Measurements from ENCODE around the gene NOL6.
A peak's percentile ranks its signal among the peaks of the same experiment; 100 is the strongest.

DNA sequence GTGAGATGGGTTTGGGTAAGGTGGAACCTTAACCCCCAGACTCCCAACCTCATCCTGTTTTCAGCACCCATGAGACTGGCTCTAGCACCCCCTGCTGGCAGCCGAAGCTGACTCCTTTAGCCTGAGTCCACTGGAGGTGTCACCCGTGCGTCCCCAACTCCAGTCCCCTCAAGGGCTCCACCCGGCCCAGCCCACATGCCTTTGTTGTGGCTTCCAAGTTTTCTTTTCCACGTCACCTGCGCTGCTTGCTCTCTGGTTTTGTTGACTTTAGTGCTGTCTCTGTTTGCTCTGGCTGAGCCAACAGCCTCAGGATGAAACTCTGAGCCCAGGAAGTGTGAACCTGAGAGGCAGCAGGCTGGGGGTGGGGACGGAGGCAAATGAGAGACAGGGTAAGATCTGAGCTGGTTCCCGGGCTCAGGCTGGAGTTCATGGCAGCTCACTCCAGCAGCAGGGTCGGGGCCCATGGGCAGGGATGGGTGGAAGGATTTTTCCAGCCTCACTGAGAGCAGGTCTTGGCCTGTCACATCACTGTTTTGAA, 58.2 kb downstream of the NOL6 start:
- TF ChIP-seq BHLHE40 (IDR thresholded peaks at IDR 0.05; ENCODE audit: borderline replicate concordance in 1 of 2, low read depth in 2 of 2, low read length in 1 of 2) (peak; percentile 41 to 75; a peak in 2 of 4 replicates), ETV6 (conservative IDR thresholded peaks at IDR 0.05 in 1 of 2, IDR thresholded peaks at IDR 0.05 in 1 of 2; ENCODE audit: borderline replicate concordance in 1 of 2, low read depth in 1 of 2) (no peak), NR2C2 (IDR thresholded peaks at IDR 0.05; ENCODE audit: borderline replicate concordance, control insufficient read depth, insufficient read length, low read depth) (no peak), EP300 (IDR thresholded peaks at IDR 0.05; ENCODE audit: borderline replicate concordance in 1 of 2, control insufficient read depth in 1 of 2, low read depth in 2 of 2, low read length in 2 of 2) (no peak), CEBPB (IDR thresholded peaks at IDR 0.05; ENCODE audit: borderline replicate concordance in 1 of 2, low read depth in 2 of 2, low read length in 2 of 2) (no peak), HCFC1 (IDR thresholded peaks at IDR 0.05; ENCODE audit: low read length) (no peak), FOXM1 (IDR thresholded peaks at IDR 0.05; ENCODE audit: low read depth, low read length) (no peak), EED (IDR thresholded peaks at IDR 0.05; ENCODE audit: low read depth) (no peak), RAD21 (IDR thresholded peaks at IDR 0.05; ENCODE audit: insufficient read depth, low read depth, low read length) (peak; percentile 45), POU2F2 (IDR thresholded peaks at IDR 0.05; ENCODE audit: borderline replicate concordance, low read depth, low read length) (no peak), YY1 (IDR thresholded peaks at IDR 0.05; ENCODE audit: low read depth, low read length) (no peak)
- TF ChIP-seq, protein P1, sequence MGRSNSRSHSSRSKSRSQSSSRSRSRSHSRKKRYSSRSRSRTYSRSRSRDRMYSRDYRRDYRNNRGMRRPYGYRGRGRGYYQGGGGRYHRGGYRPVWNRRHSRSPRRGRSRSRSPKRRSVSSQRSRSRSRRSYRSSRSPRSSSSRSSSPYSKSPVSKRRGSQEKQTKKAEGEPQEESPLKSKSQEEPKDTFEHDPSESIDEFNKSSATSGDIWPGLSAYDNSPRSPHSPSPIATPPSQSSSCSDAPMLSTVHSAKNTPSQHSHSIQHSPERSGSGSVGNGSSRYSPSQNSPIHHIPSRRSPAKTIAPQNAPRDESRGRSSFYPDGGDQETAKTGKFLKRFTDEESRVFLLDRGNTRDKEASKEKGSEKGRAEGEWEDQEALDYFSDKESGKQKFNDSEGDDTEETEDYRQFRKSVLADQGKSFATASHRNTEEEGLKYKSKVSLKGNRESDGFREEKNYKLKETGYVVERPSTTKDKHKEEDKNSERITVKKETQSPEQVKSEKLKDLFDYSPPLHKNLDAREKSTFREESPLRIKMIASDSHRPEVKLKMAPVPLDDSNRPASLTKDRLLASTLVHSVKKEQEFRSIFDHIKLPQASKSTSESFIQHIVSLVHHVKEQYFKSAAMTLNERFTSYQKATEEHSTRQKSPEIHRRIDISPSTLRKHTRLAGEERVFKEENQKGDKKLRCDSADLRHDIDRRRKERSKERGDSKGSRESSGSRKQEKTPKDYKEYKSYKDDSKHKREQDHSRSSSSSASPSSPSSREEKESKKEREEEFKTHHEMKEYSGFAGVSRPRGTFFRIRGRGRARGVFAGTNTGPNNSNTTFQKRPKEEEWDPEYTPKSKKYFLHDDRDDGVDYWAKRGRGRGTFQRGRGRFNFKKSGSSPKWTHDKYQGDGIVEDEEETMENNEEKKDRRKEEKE (IDR thresholded peaks at IDR 0.05): no peak
- TF ChIP-seq, protein P2, sequence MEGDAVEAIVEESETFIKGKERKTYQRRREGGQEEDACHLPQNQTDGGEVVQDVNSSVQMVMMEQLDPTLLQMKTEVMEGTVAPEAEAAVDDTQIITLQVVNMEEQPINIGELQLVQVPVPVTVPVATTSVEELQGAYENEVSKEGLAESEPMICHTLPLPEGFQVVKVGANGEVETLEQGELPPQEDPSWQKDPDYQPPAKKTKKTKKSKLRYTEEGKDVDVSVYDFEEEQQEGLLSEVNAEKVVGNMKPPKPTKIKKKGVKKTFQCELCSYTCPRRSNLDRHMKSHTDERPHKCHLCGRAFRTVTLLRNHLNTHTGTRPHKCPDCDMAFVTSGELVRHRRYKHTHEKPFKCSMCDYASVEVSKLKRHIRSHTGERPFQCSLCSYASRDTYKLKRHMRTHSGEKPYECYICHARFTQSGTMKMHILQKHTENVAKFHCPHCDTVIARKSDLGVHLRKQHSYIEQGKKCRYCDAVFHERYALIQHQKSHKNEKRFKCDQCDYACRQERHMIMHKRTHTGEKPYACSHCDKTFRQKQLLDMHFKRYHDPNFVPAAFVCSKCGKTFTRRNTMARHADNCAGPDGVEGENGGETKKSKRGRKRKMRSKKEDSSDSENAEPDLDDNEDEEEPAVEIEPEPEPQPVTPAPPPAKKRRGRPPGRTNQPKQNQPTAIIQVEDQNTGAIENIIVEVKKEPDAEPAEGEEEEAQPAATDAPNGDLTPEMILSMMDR (IDR thresholded peaks at IDR 0.05 in 2 of 3, conservative IDR thresholded peaks at IDR 0.05 in 1 of 3; ENCODE audit: control insufficient read depth in 2 of 3, extremely low read depth in 1 of 3, insufficient read depth in 1 of 3, low read depth in 3 of 3, low read length in 3 of 3): peak; percentile 60 to 85 (median 78)

Measured in GM12878 (cell line).